Ovary (tissue), 9 donors: ENCODE measurements around the gene ADAM12. TPM values are rescaled to one million over a fixed set of nuclear protein-coding genes. Genes with fewer than 3 reads are reported as not detected.

Experiments used
- DNase-seq, 5 donors: peaks; one replicate each; pipeline ENCODE4 v3.0.0-alpha.2; 2019 to 2020
- H3K27ac ChIP-seq, 2 donors: fragments of 200-600 bp; one replicate each; pipeline versions ENCODE4 v1.5.1 to v1.8.0; 2019 to 2022
- H3K27me3 ChIP-seq: fragments of 200-600 bp; one replicate; pipeline ENCODE4 v1.8.0; 2022
- H3K36me3 ChIP-seq: fragments of 200-600 bp; sonication (generic); one replicate; pipeline ENCODE4 v1.5.1; 2019
- H3K4me1 ChIP-seq: one replicate; pipeline ENCODE4 v1.8.1; 2013; ENCODE audit warnings: mild to moderate bottlenecking, moderate library complexity; ENCODE audit not compliant: insufficient read depth
- H3K4me3 ChIP-seq: fragments of 200-600 bp; sonication (generic); one replicate; pipeline ENCODE4 v1.5.1; 2017
- H3K9me3 ChIP-seq, 2 donors: fragments of 200-600 bp in 1 of 2; sonication (generic) in 1 of 2; one replicate each; pipeline versions ENCODE4 v1.5.1 to v1.8.1; 2013 to 2019; ENCODE audit warnings: mild to moderate bottlenecking in 1 of 2, moderate library complexity in 1 of 2
- EP300 ChIP-seq: sonication (generic); formaldehyde crosslinking; IDR thresholded peaks from one replicate; pipeline ENCODE4 v1.6.1; 2017; ENCODE audit warnings: antibody characterized with exemption
- POLR2A ChIP-seq: fragments of 450-650 bp; IDR thresholded peaks from one replicate; pipeline ENCODE4 v1.6.1; 2017; ENCODE audit warnings: antibody characterized with exemption, mild to moderate bottlenecking, moderate library complexity
- WGBS, 3 donors: extraction: QIAGEN DNeasy Blood & Tissue Kit in 1 of 3; methylation state at CpG; one replicate each; pipeline versions ENCODE4 v1.1.5 to v1.1.7; 2013 to 2017; 5-methylcytosine and 5-hydroxymethylcytosine counted together
- intact Hi-C, 4 donors: fragments of 100-400 bp; cut with DNase I; formaldehyde crosslinking; loops; one replicate each; pipeline versions ENCODE4 v1.11.0 to v1.15.1; 2022 to 2023
- polyA plus RNA-seq, 2 donors: library from polyadenylated mRNA; stranded (reverse); fragments of 200-250 nt in 1 of 2; fragments of 350-450 nt in 1 of 2; fragmentation: Illumina TruSeq in 1 of 2; extraction: RNeasy Lipid Tissue Mini Kit (QIAGEN cat#74804) in 1 of 2; gene quantifications; one replicate each; pipeline ENCODE4 v1.2.3, GENCODE V29; 2013 to 2014
- total RNA-seq, 7 donors: library from RNA; depleted of rRNA in 2 of 7; stranded (reverse); fragments of >200 nt in 2 of 7; fragmentation: NEBNext Ultra II Directional in 3 of 7; extraction: Animal tissue kit (Norgen Biotek cat#: 25700) in 3 of 7; gene quantifications; one replicate each; pipeline versions ENCODE4 v1.1.0 to v1.2.4, GENCODE V29; 2016 to 2023
- TF ChIP-seq, protein P1 (sequence below), 3 donors: fragments of 450-650 bp in 2 of 3; fragments of 200-600 bp in 1 of 3; IDR thresholded peaks; one replicate each; pipeline versions ENCODE4 v1.5.1 to v1.8.0; 2016 to 2022; ENCODE audit warnings: antibody characterized with exemption in 3 of 3, mild to moderate bottlenecking in 1 of 3
- donor health status: DM: no; HTN: no; CAD: no; lungs with moderate emphysema.
- donor health status: DM: no; HTN: no; CAD: no.
- donor health status: Bipolar disorder and iron deficiency.
- donor health status: DM: yes; HTN: yes; CAD: no.
- donor health status: DM: no; HTN: no; CAD: no.
- donor health status: DM: yes; HTN: yes; CAD: no.

ADAM12 gene
- total and polyA plus RNA-seq, 9 donors, result 1.8 to 27.2 (median 10.3) TPM

- H3K27me3 ChIP-seq, result no peaks in the 10 kb centered on the region
- 94 to 96% (median 96%) methylated on average over 5 of the region's 5 CpGs for WGBS, 3 donors
- intact Hi-C loops, result no loop called here
- no peak for DNase-seq
- no peak overlapping the region for H3K27ac ChIP-seq
- H3K9me3 ChIP-seq, result no peaks in the 10 kb centered on the region
- H3K4me1 ChIP-seq, result peaks cover 18% of the 10 kb centered on the region
- no peaks in the 10 kb centered on the region for H3K36me3 ChIP-seq
- no peak overlapping the region for H3K4me3 ChIP-seq
- no peak for TF ChIP-seq POLR2A
These were observed 153.6 kb downstream of the ADAM12 start for GRCh38 chr10:126234630-126235029.

DNA sequence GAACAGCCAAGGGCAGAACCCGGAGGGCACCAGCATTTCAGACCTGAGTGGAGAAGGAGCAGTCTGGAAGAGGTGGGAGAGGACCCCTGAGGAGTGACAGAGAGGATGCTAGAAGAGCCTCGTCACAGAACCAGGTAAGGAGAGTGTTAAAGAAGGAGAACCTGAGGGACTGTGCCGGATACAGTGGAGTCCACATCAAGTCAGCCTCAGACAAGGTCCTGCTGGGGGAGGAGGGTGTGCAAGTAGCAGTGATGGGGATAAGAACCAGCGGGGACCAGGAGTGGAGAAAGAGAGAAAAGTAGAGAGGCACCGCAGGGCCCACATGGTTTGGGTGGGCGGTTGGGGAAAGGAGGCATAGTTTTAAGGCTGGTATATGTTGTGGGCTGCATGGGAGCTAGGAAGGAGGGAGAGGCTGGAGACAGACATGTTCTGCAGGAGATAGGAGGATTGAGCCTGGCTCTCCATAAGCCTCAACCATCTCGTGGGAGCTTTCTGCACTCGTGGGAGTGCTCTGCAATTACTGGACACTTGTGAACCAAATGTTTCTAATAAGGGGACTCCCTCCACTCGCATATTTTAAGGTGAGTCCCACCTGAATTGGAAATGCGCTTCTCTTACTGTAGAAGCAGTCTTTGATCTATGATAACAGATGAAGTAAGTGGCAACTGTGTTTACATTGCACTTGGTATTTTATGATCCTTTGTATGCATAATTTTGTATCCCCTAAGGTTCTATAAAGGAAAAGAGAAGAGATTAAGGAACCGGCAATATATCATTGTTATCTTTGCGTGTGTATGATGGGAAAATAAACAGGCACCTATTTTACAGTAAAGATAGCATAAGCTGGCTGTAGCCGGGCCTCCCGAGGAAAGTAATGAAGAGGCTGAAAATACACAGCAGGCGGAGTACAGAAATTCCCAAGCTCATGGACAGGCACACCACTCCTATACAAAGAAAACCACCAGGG, 154.8 kb downstream of the ADAM12 start:
- intact Hi-C loops, result no loop called here

DNA sequence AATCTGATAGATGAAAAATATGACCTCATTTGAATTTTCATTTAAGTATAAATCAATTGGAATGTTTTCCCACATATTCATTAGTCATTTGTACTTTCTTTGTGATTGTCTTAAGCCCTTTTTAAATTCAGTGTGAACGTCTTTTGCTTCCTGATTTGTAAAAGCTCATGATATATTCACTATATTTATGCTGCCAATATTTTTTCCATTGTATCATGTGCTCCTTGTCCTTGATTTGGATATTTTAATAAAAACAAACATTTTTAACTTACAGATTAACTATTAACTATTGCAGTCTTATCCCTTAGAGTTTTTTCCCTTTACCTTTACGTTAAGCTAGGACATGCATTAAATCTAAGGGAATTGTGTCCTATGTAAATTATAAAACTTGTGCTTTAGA, 157.7 kb downstream of the ADAM12 start:
- TF ChIP-seq, protein P1, sequence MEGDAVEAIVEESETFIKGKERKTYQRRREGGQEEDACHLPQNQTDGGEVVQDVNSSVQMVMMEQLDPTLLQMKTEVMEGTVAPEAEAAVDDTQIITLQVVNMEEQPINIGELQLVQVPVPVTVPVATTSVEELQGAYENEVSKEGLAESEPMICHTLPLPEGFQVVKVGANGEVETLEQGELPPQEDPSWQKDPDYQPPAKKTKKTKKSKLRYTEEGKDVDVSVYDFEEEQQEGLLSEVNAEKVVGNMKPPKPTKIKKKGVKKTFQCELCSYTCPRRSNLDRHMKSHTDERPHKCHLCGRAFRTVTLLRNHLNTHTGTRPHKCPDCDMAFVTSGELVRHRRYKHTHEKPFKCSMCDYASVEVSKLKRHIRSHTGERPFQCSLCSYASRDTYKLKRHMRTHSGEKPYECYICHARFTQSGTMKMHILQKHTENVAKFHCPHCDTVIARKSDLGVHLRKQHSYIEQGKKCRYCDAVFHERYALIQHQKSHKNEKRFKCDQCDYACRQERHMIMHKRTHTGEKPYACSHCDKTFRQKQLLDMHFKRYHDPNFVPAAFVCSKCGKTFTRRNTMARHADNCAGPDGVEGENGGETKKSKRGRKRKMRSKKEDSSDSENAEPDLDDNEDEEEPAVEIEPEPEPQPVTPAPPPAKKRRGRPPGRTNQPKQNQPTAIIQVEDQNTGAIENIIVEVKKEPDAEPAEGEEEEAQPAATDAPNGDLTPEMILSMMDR (IDR thresholded peaks at IDR 0.05), result no peak
- TF ChIP-seq EP300, result no peak
- no peak for TF ChIP-seq POLR2A
- 68 to 77% (median 77%) methylated on average over 2 of the region's 2 CpGs for WGBS, 3 donors

More for the DNA sequence above, 154.8 kb downstream of the ADAM12 start:
- TF ChIP-seq, protein P1 (IDR thresholded peaks at IDR 0.05), result no peak
- no peak for TF ChIP-seq EP300
- no peak for TF ChIP-seq POLR2A
- Histone ChIP-seq H3K36me3 (no peaks in the 10 kb centered on the region), H3K27me3 (no peaks in the 10 kb centered on the region), H3K4me3 (no peak overlapping the region), H3K9me3 (no peaks in the 10 kb centered on the region), H3K27ac (no peak overlapping the region), H3K4me1 (peaks cover 21% of the 10 kb centered on the region)
- DNase-seq, result no peak
- WGBS, 3 donors, result 83 to 89% (median 88%) methylated on average over 15 of the region's 15 CpGs

DNA sequence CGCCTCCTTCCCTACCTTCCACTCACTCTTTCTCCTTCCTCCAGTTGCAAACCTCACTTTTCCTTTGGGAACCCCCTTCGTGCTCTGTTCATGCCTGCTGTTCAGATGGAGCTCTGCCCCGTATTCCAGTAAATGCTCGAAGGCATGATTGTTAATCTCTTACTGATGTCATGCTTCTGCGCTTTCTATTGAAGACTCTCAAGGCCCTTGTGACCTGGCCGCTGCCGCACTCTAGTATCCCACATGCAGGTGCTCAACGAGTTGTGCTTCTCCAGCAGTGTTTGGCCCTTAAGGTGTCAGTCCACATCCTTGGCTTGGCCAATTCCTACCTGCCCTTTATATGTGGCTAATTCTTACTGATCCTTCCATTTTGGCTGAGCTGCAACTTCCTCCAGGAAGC, 158.6 kb downstream of the ADAM12 start:
- no peaks in the 10 kb centered on the region for H3K27me3 ChIP-seq
- no peak for DNase-seq
- no peaks in the 10 kb centered on the region for H3K36me3 ChIP-seq
- no peaks in the 10 kb centered on the region for H3K9me3 ChIP-seq
- no peak overlapping the region for H3K4me3 ChIP-seq
- WGBS, 3 donors, result 82 to 96% (median 92%) methylated on average over 8 of the region's 8 CpGs
- H3K27ac ChIP-seq, result no peak overlapping the region
- intact Hi-C loops, result no loop called here
- TF ChIP-seq, protein P1 (IDR thresholded peaks at IDR 0.05), result no peak
- no peak for TF ChIP-seq POLR2A
- no peak for TF ChIP-seq EP300
- peaks cover 29% of the 10 kb centered on the region for H3K4me1 ChIP-seq

More for the DNA sequence above, 157.7 kb downstream of the ADAM12 start:
- Histone ChIP-seq H3K27me3 (no peaks in the 10 kb centered on the region), H3K9me3 (no peaks in the 10 kb centered on the region), H3K27ac (no peak overlapping the region), H3K4me1 (peaks cover 30% of the 10 kb centered on the region), H3K4me3 (no peak overlapping the region), H3K36me3 (no peaks in the 10 kb centered on the region)
- DNase-seq, result no peak
- intact Hi-C loops, result no loop called here

DNA sequence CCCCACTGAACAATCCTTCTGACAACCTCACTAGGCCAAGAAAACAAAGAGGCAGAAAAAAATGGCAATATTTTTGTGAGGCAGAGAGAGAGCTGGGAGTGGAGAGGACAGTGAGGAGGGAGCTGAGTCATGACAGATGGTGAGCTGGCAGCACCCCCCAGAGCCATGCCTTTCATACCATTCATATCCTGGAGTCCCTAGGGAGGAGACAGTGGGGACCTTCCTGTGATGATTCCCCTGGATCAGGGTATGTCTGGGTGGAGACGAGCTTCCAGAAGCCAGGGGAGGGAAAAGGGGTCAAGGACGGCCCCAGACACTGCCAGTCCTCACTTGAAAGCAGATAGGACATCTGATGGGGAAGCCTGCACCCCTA, 160.5 kb downstream of the ADAM12 start:
- no peak for DNase-seq
- WGBS, 3 donors, result 51 to 60% (median 55%) methylated on average over 2 of the region's 2 CpGs
- H3K27ac ChIP-seq, result peak overlapping the region in 1 of 2 donors; percentile 5
- no peaks in the 10 kb centered on the region for H3K27me3 ChIP-seq
- TF ChIP-seq EP300, result no peak
- TF ChIP-seq, protein P1 (IDR thresholded peaks at IDR 0.05), result no peak
- no peak for TF ChIP-seq POLR2A
- no peak overlapping the region for H3K4me3 ChIP-seq
- no peaks in the 10 kb centered on the region for H3K9me3 ChIP-seq
- no peaks in the 10 kb centered on the region for H3K36me3 ChIP-seq
- H3K4me1 ChIP-seq, result peaks cover 38% of the 10 kb centered on the region
- intact Hi-C loops, result no loop called here
